Loucy (cell line): ENCODE data around the gene PPP2R5B.

Experiments used
- H2AFZ ChIP-seq: fragments of 200-600 bp; sonication (generic); 2 replicates; pipeline ENCODE4 v1.6.0; 2016; ENCODE audit warnings: antibody characterized with exemption, mild to moderate bottlenecking, low read length, moderate library complexity
- H3F3A ChIP-seq: fragments of 200-600 bp; 2 replicates; pipeline ENCODE4 v1.6.0; 2016; ENCODE audit warnings: antibody characterized with exemption, low read depth, mild to moderate bottlenecking
- H3K27me3 ChIP-seq: fragments of 200-600 bp; sonication (generic); 2 replicates; pipeline ENCODE4 v1.6.1; 2014; ENCODE audit warnings: low read length, mild to moderate bottlenecking; ENCODE audit not compliant: insufficient read depth, poor library complexity, severe bottlenecking
- H3K36me3 ChIP-seq: fragments of 200-600 bp; sonication (generic); 2 replicates; pipeline ENCODE4 v1.6.1; 2016; ENCODE audit warnings: low read length; ENCODE audit not compliant: insufficient read depth
- H3K4me1 ChIP-seq: fragments of 200-600 bp; sonication (generic); 2 replicates; pipeline ENCODE4 v1.5.1; 2014; ENCODE audit warnings: low read length, mild to moderate bottlenecking; ENCODE audit not compliant: insufficient read depth, poor library complexity, severe bottlenecking
- H3K4me2 ChIP-seq: fragments of 200-600 bp; sonication (generic); 2 replicates; pipeline ENCODE4 v1.6.0; 2014; ENCODE audit warnings: antibody characterized with exemption, low read length, low read depth, mild to moderate bottlenecking; ENCODE audit not compliant: poor library complexity, severe bottlenecking
- H3K4me3 ChIP-seq: fragments of 200-600 bp; sonication (generic); 2 replicates; pipeline ENCODE4 v1.5.1; 2014; ENCODE audit warnings: low read length, mild to moderate bottlenecking, mixed read lengths; ENCODE audit not compliant: poor library complexity, severe bottlenecking
- H3K79me2 ChIP-seq: fragments of 200-600 bp; sonication (generic); 2 replicates; pipeline ENCODE4 v1.6.1; 2014; ENCODE audit warnings: low read length; ENCODE audit not compliant: insufficient read depth
- H3K9ac ChIP-seq: fragments of 200-600 bp; sonication (generic); 2 replicates; pipeline ENCODE4 v1.6.0; 2014; ENCODE audit warnings: mild to moderate bottlenecking, low read depth, low read length, moderate library complexity; ENCODE audit not compliant: poor library complexity, severe bottlenecking
- H3K9me2 ChIP-seq: fragments of 200-600 bp; sonication (generic); replicated peaks from 2 replicates; pipeline ENCODE4 v1.6.1; 2016; ENCODE audit warnings: low read depth, low read length, mixed read lengths
- H3K9me3 ChIP-seq: fragments of 200-600 bp; sonication (generic); 2 replicates; pipeline ENCODE4 v1.6.1; 2014; ENCODE audit warnings: mild to moderate bottlenecking, antibody characterized with exemption, low read length, low read depth; ENCODE audit not compliant: insufficient read depth
- H4K20me1 ChIP-seq: fragments of 200-600 bp; sonication (generic); 2 replicates; pipeline ENCODE4 v1.6.0; 2014; ENCODE audit warnings: antibody characterized with exemption, low read length, mild to moderate bottlenecking; ENCODE audit not compliant: insufficient read depth, poor library complexity, severe bottlenecking
- CTCF ChIP-seq: fragments of 200-600 bp; sonication (generic); conservative IDR thresholded peaks from 2 replicates; pipeline ENCODE4 v1.5.1; 2014; ENCODE audit warnings: mild to moderate bottlenecking, antibody characterized with exemption, low read length
- EZH2phosphoT487 ChIP-seq: fragments of 200-600 bp; IDR thresholded peaks from 2 replicates; pipeline ENCODE4 v1.6.1; 2018; ENCODE audit warnings: antibody characterized with exemption, mild to moderate bottlenecking, moderate library complexity, borderline replicate concordance

The PPP2R5B gene

GRCh38 chr11:64900263-64900678 lies 24.2 kb upstream of the PPP2R5B start:
- no peaks in the 10 kb centered on the region for H3K9me3 ChIP-seq
- H2AFZ ChIP-seq = no peak overlapping the region
- H3K27me3 ChIP-seq = no peaks in the 10 kb centered on the region
- H3K36me3 ChIP-seq = peaks cover 3% of the 10 kb centered on the region; the same call in 1 of the 2 replicates
- no peaks in the 10 kb centered on the region for H4K20me1 ChIP-seq
- no peaks in the 10 kb centered on the region for H3K9me2 ChIP-seq
- no peak overlapping the region for H3K4me3 ChIP-seq
- no peaks in the 10 kb centered on the region for H3K4me1 ChIP-seq
- no peaks in the 10 kb centered on the region for H3F3A ChIP-seq
- TF ChIP-seq EZH2phosphoT487 (no peak), CTCF (no peak)
- H3K9ac ChIP-seq = no peak overlapping the region
- no peak overlapping the region for H3K4me2 ChIP-seq
- H3K79me2 ChIP-seq = no peaks in the 10 kb centered on the region

- H3K9ac ChIP-seq = no peak overlapping the region
- no peak overlapping the region for H3K4me2 ChIP-seq
- no peaks in the 10 kb centered on the region for H4K20me1 ChIP-seq
- TF ChIP-seq CTCF = no peak
- no peak for TF ChIP-seq EZH2phosphoT487
- H3K9me2 ChIP-seq = no peaks in the 10 kb centered on the region
- no peak overlapping the region for H3K4me3 ChIP-seq
- no peaks in the 10 kb centered on the region for H3F3A ChIP-seq
- no peaks in the 10 kb centered on the region for H3K4me1 ChIP-seq
- no peaks in the 10 kb centered on the region for H3K27me3 ChIP-seq
- no peaks in the 10 kb centered on the region for H3K9me3 ChIP-seq
- H3K36me3 ChIP-seq = peaks cover 6% of the 10 kb centered on the region; the same call in 1 of the 2 replicates
- no peak overlapping the region for H2AFZ ChIP-seq
- no peaks in the 10 kb centered on the region for H3K79me2 ChIP-seq
Observed at GRCh38 chr11:64900774-64901173, 23.7 kb upstream of the PPP2R5B start.

DNA sequence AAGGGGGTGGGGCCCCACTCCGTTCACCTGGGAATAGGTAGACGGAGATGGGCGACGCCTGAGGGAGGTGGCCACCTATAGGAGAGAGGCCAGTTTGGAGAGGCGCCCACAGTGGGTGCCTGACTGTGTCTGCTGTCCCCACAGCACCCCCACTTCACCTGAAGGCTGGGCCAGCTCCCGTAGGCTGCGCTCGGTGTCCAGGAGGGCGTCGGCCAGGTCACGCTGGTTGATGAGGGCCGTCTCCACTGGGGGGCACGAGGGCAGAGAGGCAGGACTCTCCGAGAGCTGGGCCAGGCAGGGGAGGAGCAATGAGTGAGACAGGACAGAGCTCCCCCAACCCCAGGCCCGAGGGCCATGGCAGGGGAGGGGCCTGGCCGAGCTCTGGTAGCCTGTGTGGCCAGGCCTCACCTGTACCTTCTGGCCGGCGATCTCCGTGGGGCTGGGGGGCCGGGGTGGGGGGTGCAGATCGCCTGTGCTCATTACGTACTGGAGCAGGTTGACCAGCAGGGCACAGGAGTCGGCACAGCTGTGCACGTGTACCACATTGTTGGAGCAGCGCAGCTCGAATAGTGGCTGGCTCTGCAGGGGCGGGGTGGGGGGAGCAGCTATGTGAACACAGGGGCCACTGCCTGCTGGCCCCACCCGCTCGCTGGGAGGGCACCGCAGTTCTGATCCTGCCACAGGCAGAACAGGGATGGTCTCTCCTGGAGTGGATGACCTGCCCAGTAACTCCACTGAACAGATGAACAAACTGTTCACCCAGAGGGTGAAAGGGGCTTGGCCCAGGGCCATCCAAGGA lies 22.2 kb upstream of the PPP2R5B start:
- Histone ChIP-seq H3F3A (no peaks in the 10 kb centered on the region), H3K4me1 (no peaks in the 10 kb centered on the region), H3K9me3 (no peaks in the 10 kb centered on the region), H3K9ac (no peak overlapping the region), H3K4me2 (no peak overlapping the region), H3K27me3 (no peaks in the 10 kb centered on the region), H3K36me3 (peaks cover 6% of the 10 kb centered on the region; the same call in 1 of the 2 replicates), H3K9me2 (no peaks in the 10 kb centered on the region), H4K20me1 (no peaks in the 10 kb centered on the region), H3K79me2 (no peaks in the 10 kb centered on the region), H2AFZ (no peak overlapping the region), H3K4me3 (no peak overlapping the region)
- TF ChIP-seq CTCF (no peak), EZH2phosphoT487 (no peak)
